ENCODE data around the gene SMIM1. TPM values are rescaled to one million over a fixed set of nuclear protein-coding genes. Genes with fewer than 3 reads are reported as not detected.

SMIM1 gene
- total RNA-seq, 2 experiments from 2014 or later: 3.8 to 4.3 TPM

DNA sequence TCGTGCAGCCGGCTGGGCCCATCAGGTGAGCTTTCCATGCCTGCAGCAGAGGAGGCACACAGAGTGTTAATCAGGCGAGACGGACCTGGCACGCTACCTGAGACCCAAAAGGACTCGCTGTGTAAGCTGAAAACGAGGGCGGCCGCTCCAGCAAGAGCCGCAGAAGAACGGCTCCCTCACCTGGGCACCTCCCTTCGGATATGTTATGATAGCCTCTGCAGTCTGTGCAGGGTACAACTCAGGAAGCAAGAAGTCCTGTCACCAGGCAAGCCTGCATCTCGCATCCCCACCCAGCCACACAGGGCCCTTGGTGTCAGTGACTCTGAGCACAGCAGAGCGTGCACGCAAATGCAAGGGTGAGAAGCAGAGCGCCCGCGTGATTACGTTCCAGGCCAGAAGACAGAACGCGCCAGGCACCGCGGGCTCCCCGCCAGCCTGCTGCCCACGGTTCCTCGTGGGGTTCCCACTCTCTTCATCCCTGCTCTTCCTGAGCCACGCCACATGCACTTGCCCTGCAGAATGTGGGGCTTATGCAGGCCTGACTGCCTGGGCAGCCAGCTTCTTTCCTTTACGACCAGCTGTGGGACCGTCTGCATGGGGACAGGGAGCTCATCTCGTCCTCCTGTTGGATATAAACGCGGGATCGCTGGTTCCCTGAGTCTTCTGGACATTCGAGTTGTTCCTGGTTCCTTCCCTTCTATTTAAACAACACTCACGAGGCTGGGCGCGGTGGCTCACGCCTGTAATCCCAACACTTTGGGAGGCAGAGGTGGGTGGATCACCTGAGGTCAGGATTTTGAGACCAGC is 44.0 kb downstream of the SMIM1 start:
- no peak for DNase-seq (ENCODE audit: low spot score)
- no peaks in the 10 kb centered on the region for H3K9me2 ChIP-seq (ENCODE audit: insufficient read depth, low read length)
- no peaks in the 10 kb centered on the region for H3K4me1 ChIP-seq (ENCODE audit: insufficient read depth, low read length, poor library complexity, severe bottlenecking)
- no peak overlapping the region for H2AFZ ChIP-seq (ENCODE audit: low read length)
- ChIA-PET CTCF (ENCODE audit: unreplicated experiment) (no interaction called here), POLR2A (no interaction called here)
- no peaks in the 10 kb centered on the region for H3K9me3 ChIP-seq (ENCODE audit: low read length)
- no peak overlapping the region for H3K27ac ChIP-seq (ENCODE audit: low read depth, low read length, poor library complexity, severe bottlenecking)
- H3K36me3 ChIP-seq (ENCODE audit: insufficient read depth, low read length): peaks cover 46% of the 10 kb centered on the region
- no peaks in the 10 kb centered on the region for H4K20me1 ChIP-seq (ENCODE audit: insufficient read depth, low read length)
- BruUV-seq (replicated peaks): no TSS peak
- TF ChIP-seq EZH2phosphoT487 (IDR thresholded peaks at IDR 0.05; ENCODE audit: borderline replicate concordance, low read depth, low read length): no peak
- TF ChIP-seq, protein P1, sequence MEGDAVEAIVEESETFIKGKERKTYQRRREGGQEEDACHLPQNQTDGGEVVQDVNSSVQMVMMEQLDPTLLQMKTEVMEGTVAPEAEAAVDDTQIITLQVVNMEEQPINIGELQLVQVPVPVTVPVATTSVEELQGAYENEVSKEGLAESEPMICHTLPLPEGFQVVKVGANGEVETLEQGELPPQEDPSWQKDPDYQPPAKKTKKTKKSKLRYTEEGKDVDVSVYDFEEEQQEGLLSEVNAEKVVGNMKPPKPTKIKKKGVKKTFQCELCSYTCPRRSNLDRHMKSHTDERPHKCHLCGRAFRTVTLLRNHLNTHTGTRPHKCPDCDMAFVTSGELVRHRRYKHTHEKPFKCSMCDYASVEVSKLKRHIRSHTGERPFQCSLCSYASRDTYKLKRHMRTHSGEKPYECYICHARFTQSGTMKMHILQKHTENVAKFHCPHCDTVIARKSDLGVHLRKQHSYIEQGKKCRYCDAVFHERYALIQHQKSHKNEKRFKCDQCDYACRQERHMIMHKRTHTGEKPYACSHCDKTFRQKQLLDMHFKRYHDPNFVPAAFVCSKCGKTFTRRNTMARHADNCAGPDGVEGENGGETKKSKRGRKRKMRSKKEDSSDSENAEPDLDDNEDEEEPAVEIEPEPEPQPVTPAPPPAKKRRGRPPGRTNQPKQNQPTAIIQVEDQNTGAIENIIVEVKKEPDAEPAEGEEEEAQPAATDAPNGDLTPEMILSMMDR (conservative IDR thresholded peaks at IDR 0.05; ENCODE audit: low read length): no peak
- H3K4me3 ChIP-seq (ENCODE audit: low read depth, low read length, poor library complexity, severe bottlenecking): no peak overlapping the region
- intact Hi-C loops (cut with micrococcal nuclease; ENCODE audit: unreplicated experiment): no loop called here
- no peak overlapping the region for H3K4me2 ChIP-seq (ENCODE audit: low read length)
- H3K79me2 ChIP-seq (ENCODE audit: insufficient read depth, low read depth, low read length): no peaks in the 10 kb centered on the region

DNA sequence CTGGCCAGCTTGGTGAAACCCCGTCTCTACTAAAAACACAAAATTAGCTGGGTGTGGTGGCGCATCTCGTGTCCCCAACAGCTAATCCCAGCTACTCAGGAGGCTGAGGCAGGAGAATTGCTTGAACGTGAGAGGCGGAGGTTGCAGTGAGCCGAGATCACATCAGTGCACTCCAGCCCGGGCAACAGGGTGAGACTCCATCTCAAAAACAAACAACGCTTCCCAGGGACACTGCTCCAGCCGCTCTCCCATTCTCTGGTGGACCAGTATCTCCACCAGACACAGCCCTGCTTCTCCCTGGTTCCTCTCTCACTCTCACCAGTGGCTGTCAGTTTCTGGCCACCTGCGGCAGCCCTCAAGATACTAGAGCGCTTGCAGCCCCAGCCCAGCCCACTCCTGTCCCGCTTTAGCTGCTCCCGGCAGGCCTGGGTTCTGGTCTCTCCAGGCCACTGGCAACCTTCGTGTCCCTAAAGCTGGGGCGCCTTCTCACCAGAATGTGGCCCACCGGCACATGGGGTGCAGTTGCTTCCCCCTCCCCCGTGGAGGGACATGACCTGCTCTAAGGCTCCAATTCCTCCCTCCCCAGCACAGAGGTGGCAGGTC is 44.7 kb downstream of the SMIM1 start:
- no TSS peak for BruUV-seq (replicated peaks)
- H3K36me3 ChIP-seq (ENCODE audit: insufficient read depth, low read length): peaks cover 53% of the 10 kb centered on the region
- H3K4me2 ChIP-seq (ENCODE audit: low read length): no peak overlapping the region
- H3K79me2 ChIP-seq (ENCODE audit: insufficient read depth, low read depth, low read length): no peaks in the 10 kb centered on the region
- H3K9me3 ChIP-seq (ENCODE audit: low read length): no peaks in the 10 kb centered on the region
- intact Hi-C loops (cut with micrococcal nuclease; ENCODE audit: unreplicated experiment): no loop called here
- no peaks in the 10 kb centered on the region for H3K4me1 ChIP-seq (ENCODE audit: insufficient read depth, low read length, poor library complexity, severe bottlenecking)
- H3K9me2 ChIP-seq (ENCODE audit: insufficient read depth, low read length): no peaks in the 10 kb centered on the region
- H4K20me1 ChIP-seq (ENCODE audit: insufficient read depth, low read length): no peaks in the 10 kb centered on the region
- TF ChIP-seq EZH2phosphoT487 (IDR thresholded peaks at IDR 0.05; ENCODE audit: borderline replicate concordance, low read depth, low read length): no peak
- TF ChIP-seq, protein P1 (conservative IDR thresholded peaks at IDR 0.05; ENCODE audit: low read length): no peak
- ChIA-PET CTCF (ENCODE audit: unreplicated experiment) (no interaction called here), POLR2A (no interaction called here)
- no peak overlapping the region for H3K27ac ChIP-seq (ENCODE audit: low read depth, low read length, poor library complexity, severe bottlenecking)
- H2AFZ ChIP-seq (ENCODE audit: low read length): no peak overlapping the region
- H3K4me3 ChIP-seq (ENCODE audit: low read depth, low read length, poor library complexity, severe bottlenecking): no peak overlapping the region
- DNase-seq (ENCODE audit: low spot score): no peak

Measured in OCI-LY7 (cell line).